ENCODE measurements around the gene CMIP.

DNA sequence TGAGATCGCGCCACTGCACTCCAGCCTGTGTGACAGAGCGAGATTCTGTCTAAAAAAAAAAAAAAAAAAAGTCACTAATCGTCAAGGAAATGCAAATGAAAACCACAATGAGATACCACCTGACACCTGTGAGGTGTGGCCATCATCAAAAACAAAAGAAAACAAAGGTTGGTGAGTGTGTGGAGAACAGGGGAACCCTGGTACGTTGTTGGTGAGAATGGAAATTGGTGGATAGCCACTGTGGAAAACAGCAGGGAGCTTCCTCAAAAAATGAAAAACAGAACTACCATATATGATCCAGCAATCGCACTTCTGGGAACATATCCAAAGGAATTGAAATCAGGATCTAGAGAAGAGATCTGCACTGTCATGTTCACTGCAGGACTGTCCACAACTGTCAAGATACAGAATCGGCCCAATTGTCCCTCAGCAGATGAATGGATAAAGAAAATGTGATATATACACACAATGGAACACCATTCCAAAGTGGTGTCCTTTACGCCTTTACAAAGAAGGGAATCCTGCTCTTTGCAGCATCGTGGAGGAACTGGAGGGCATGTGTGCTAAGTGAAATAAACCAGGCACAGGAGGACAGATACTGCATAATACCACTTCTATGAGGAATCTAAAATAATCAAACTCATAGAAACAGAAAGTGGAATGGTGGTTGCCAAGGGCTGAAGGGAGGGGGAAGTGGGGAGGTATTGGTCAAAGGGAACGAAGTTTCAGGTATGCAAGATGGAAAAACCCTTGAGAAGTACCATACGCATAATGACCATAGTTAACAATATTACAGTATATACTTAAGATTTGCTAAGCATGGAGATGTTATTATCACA is 271.0 kb downstream of the CMIP start:
- TF ChIP-seq, protein P1, sequence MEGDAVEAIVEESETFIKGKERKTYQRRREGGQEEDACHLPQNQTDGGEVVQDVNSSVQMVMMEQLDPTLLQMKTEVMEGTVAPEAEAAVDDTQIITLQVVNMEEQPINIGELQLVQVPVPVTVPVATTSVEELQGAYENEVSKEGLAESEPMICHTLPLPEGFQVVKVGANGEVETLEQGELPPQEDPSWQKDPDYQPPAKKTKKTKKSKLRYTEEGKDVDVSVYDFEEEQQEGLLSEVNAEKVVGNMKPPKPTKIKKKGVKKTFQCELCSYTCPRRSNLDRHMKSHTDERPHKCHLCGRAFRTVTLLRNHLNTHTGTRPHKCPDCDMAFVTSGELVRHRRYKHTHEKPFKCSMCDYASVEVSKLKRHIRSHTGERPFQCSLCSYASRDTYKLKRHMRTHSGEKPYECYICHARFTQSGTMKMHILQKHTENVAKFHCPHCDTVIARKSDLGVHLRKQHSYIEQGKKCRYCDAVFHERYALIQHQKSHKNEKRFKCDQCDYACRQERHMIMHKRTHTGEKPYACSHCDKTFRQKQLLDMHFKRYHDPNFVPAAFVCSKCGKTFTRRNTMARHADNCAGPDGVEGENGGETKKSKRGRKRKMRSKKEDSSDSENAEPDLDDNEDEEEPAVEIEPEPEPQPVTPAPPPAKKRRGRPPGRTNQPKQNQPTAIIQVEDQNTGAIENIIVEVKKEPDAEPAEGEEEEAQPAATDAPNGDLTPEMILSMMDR (IDR thresholded peaks at IDR 0.05): no peak
- TF ChIP-seq POLR2A (IDR thresholded peaks at IDR 0.05): no peak
